ENCODE results near the gene PCMTD2. TPM values are rescaled to one million over a fixed set of nuclear protein-coding genes. Genes with fewer than 3 reads are reported as not detected.

The PCMTD2 gene
- total and polyA plus RNA-seq, 2 of the 8 experiments (the other 6 are each of a cell fraction or from before 2014, with no cell fraction given), result 21.4 to 55.1 TPM

GRCh38 chr20:64247970-64248841 is 7.3 kb upstream of the PCMTD2 start:
- no peaks in the 10 kb centered on the region for H3K79me2 ChIP-seq (ENCODE audit: control insufficient read depth in 1 of 2, insufficient read depth in 2 of 2, low read length in 2 of 2)
- H2BK5ac ChIP-seq (ENCODE audit: low read depth, low read length), result no peak overlapping the region
- no peak for FAIRE-seq
- H3K4me2 ChIP-seq (ENCODE audit: insufficient read depth in 1 of 2, low read depth in 2 of 2, low read length in 2 of 2), result no peak overlapping the region
- no peaks in the 10 kb centered on the region for H3K23me2 ChIP-seq (ENCODE audit: low read depth, low read length)
- ChIA-PET POLR2A (ENCODE audit: partially characterized antibody) (interaction anchor here (1.3 kb wide), 2 partner anchors 9 to 12 kb away, joined by 3 to 4 read pairs; no protein-coding TSS in a partner anchor), CTCF (ENCODE audit: partially characterized antibody) (interaction anchor here (1.2 to 4.2 kb wide), 4 partner anchors 25 to 209 kb away, joined by 3 to 16 read pairs (median 4); no protein-coding TSS in a partner anchor)
- H4K5ac ChIP-seq (ENCODE audit: insufficient read length, low read depth, low read length), result no peak overlapping the region
- H3K36me3 ChIP-seq (ENCODE audit: control insufficient read depth in 2 of 4, insufficient read depth in 4 of 4, low read length in 3 of 4), result no peaks in the 10 kb centered on the region
- no peak overlapping the region for H3K18ac ChIP-seq (ENCODE audit: extremely low read depth, low read length)
- H3K4me3 ChIP-seq (ENCODE audit: extremely low read depth in 1 of 4, insufficient read depth in 2 of 4, low read depth in 3 of 4, low read length in 4 of 4), result no peak overlapping the region
- H3K56ac ChIP-seq (replicated peaks; ENCODE audit: insufficient read length, low read depth, low read length), result no peak overlapping the region
- H3K27ac ChIP-seq (ENCODE audit: low read depth, low read length), result no peak overlapping the region
- H3K9me3 ChIP-seq (ENCODE audit: insufficient read depth in 2 of 2, low read depth in 1 of 2, low read length in 1 of 2), result no peaks in the 10 kb centered on the region
- no peak overlapping the region for H4K8ac ChIP-seq (ENCODE audit: extremely low read depth, insufficient read depth, low read length)
- H3K23ac ChIP-seq (ENCODE audit: insufficient read length), result no peak overlapping the region
- 85% methylated on average over 27 of the region's 33 CpGs; no CpG with 5 or more reads in 1 of the 2 experiments for WGBS, 2 experiments (ENCODE audit: extremely low coverage in 1 of 2, insufficient coverage in 1 of 2, insufficient read length in 1 of 2, insufficient replicate concordance in 2 of 2, low coverage in 1 of 2, low lambda C conversion rate in 2 of 2, missing lambda C conversion rate in 1 of 2)
- no peak overlapping the region for H2AFZ ChIP-seq (ENCODE audit: low read length)
- H3K79me1 ChIP-seq (ENCODE audit: low read depth, low read length), result no peaks in the 10 kb centered on the region
- DNase-seq (ENCODE audit: low read depth in 1 of 2, low spot score in 2 of 2), result no peak
- H2BK15ac ChIP-seq (ENCODE audit: low read length), result no peak overlapping the region
- H2BK12ac ChIP-seq (ENCODE audit: low read depth, low read length), result no peak overlapping the region
- H4K20me1 ChIP-seq (replicated peaks in 1 of 2; ENCODE audit: control insufficient read depth in 1 of 2, insufficient read depth in 2 of 2, low read length in 2 of 2), result no peaks in the 10 kb centered on the region
- no peak overlapping the region for H2BK20ac ChIP-seq (ENCODE audit: low read length)
- H4K91ac ChIP-seq (replicated peaks; ENCODE audit: insufficient read length, low read length), result no peak overlapping the region
- H3K9ac ChIP-seq (replicated peaks in 1 of 4; ENCODE audit: extremely low read depth in 1 of 4, low read depth in 3 of 4, low read length in 3 of 4), result no peak overlapping the region
- no peak overlapping the region for H2BK120ac ChIP-seq (replicated peaks; ENCODE audit: low read depth, low read length)
- no peaks in the 10 kb centered on the region; a peak in 1 of 7 replicates for H3K4me1 ChIP-seq (replicated peaks in 1 of 4; ENCODE audit: control insufficient read depth in 3 of 4, insufficient read depth in 4 of 4, low read length in 3 of 4)
- H2AK5ac ChIP-seq (ENCODE audit: low read depth, low read length), result no peak overlapping the region
- H3K27me3 ChIP-seq (replicated peaks in 1 of 4; ENCODE audit: control insufficient read depth in 3 of 4, extremely low read depth in 1 of 4, insufficient read depth in 3 of 4, low read length in 3 of 4), result no peaks in the 10 kb centered on the region; a peak in 1 of 7 replicates
- no peak overlapping the region for H3K14ac ChIP-seq (ENCODE audit: insufficient read length)
- no peak overlapping the region for H3K4ac ChIP-seq (replicated peaks; ENCODE audit: insufficient read length, low read depth, low read length)
- TF ChIP-seq HDAC2 (IDR thresholded peaks at IDR 0.05; ENCODE audit: borderline replicate concordance in 1 of 2, low read depth in 2 of 2, low read length in 2 of 2) (no peak), CHD2 (IDR thresholded peaks at IDR 0.05; ENCODE audit: low read length) (no peak), FOSL1 (IDR thresholded peaks at IDR 0.05; ENCODE audit: insufficient read depth, low read depth, low read length) (no peak)
- TF ChIP-seq, protein P1, sequence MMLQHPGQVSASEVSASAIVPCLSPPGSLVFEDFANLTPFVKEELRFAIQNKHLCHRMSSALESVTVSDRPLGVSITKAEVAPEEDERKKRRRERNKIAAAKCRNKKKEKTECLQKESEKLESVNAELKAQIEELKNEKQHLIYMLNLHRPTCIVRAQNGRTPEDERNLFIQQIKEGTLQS (IDR thresholded peaks at IDR 0.05; ENCODE audit: insufficient read depth, low read depth, low read length), result no peak
